Muscle of arm (tissue), 14 donors: ENCODE data around the gene DAZ2. TPM values are rescaled to one million over a fixed set of nuclear protein-coding genes. Genes with fewer than 3 reads are reported as not detected.
"Not testable (repeated sequence)": the region's sequence is repeated elsewhere in the genome, so short reads cannot be mapped to it uniquely, and the experiment has no call there.

ENCODE experiments used
- DNase-seq: peaks from one replicate; pipeline ENCODE4 v3.0.0-alpha.2; 2013
- long read RNA-seq, 11 donors: transcript quantifications; one replicate each; lab custom pipeline, GENCODE V29; 2026
- polyA plus RNA-seq, 12 donors: library from polyadenylated mRNA; unstranded; fragments of 120-200 nt; gene quantifications; one replicate each; pipeline ENCODE4 v1.2.1, GENCODE V29; 2013; ENCODE audit not compliant: insufficient read length in 12 of 12

DAZ2 gene, protein sequence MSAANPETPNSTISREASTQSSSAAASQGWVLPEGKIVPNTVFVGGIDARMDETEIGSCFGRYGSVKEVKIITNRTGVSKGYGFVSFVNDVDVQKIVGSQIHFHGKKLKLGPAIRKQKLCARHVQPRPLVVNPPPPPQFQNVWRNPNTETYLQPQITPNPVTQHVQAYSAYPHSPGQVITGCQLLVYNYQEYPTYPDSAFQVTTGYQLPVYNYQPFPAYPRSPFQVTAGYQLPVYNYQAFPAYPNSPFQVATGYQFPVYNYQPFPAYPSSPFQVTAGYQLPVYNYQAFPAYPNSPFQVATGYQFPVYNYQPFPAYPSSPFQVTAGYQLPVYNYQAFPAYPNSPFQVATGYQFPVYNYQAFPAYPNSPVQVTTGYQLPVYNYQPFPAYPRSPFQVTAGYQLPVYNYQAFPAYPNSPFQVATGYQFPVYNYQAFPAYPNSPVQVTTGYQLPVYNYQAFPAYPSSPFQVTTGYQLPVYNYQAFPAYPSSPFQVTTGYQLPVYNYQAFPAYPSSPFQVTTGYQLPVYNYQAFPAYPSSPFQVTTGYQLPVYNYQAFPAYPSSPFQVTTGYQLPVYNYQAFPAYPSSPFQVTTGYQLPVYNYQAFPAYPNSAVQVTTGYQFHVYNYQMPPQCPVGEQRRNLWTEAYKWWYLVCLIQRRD
- not detected for polyA plus RNA-seq
- long read RNA-seq, donor 1, result 0 reads
- long read RNA-seq, donor 2, result 0 reads
- long read RNA-seq, donor 3, result 0 reads
- long read RNA-seq, donor 4, result 0 reads
- long read RNA-seq, donor 5, result 0 reads
- long read RNA-seq, donor 6, result 0 reads
- long read RNA-seq, donor 7, result 0 reads
- long read RNA-seq, donor 8, result 0 reads
- long read RNA-seq, donor 9, result 0 reads
- long read RNA-seq, donor 10, result 0 reads
- long read RNA-seq, donor 11, result 0 reads

DNA sequence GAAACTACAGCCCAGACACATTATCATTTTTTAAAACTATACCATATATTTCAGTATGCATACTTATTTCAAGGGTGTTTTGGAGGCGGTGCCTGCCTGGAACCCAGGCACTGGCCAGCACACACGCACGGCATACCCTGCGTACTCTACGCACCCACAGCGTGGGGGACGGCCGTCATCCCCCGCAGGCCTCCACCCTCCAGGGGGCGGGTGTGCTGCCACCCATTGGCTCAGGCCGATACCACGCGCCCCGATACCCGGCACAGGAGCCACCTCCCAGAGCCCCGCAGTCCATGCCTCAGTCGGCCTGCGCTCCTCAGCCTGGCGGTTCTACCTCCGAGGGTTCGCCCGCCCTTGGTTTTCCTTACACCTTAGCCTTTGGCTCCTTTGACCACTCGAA is at the start of gene DAZ2:
DAZ2 (plus strand) TSS at position 301 of the 400 bp plus-strand sequence. CDS start 208 bp downstream, outside the sequence.
- not testable (repeated sequence) for DNase-seq

- DNase-seq, result not testable (repeated sequence)
Observed at GRCh38 chrY:23198908-23199307, 20.4 kb upstream of the DAZ2 start, which contains the start of gene DAZ1. Gene DAZ1 (minus strand): TSS chrY:23199008. CDS start chrY:23198800, 208 bp downstream.

DNA sequence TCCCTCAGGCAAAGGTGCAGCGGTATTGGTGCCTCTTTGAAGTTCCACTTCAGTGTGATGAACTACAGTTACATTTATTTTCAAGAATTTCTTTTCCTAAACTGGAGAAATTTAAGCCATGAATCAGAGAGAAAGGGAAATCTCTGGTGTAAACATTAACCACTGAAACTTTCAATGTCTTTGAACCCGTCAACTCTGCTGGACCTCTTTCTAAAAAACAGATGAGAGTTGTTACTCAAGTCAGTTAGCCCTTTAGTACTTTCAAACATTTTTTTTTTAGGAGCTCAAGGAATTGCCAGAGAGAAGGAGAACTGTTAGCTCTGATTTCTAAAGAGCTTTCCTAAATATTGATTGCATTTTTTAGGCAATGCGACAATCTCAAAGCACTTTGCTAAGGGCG is 11.9 kb upstream of the DAZ2 start:
- DNase-seq, result not testable (repeated sequence)

DNA sequence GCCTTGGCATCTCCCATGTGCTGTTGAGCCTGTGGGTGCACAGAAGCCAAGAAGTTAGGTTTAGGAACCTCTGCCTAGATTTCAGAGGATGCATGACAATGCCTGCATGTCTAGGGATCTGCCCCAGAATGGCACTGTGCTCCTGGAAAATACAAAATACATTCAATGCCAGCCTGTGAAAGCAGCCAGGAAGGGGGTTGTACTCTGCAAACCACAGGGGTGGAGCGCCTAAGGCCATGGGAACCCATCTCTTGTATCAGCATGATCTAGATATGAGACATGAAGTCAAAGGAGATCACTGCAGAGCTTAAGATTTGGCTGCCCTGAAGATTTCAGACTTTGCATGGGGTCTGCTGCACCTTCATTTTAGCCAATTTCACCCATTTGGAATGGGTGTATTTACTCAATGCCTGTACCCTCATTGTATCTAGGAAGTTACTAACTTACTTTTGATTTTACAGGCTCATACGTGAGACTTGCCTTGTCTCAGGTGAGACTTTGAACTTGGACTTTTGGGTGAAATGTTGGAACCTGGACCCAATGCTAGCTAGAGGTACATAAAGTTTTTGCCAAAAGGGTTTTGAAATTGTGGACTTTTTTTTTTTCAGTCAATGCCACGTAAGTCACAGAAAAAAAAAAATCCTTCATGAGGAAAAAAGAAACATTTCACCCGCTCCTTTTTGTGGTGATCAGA is 9.4 kb upstream of the DAZ2 start:
- not testable (repeated sequence) for DNase-seq

DNA sequence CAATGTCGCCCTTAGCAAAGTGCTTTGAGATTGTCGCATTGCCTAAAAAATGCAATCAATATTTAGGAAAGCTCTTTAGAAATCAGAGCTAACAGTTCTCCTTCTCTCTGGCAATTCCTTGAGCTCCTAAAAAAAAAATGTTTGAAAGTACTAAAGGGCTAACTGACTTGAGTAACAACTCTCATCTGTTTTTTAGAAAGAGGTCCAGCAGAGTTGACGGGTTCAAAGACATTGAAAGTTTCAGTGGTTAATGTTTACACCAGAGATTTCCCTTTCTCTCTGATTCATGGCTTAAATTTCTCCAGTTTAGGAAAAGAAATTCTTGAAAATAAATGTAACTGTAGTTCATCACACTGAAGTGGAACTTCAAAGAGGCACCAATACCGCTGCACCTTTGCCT is 8.7 kb upstream of the DAZ2 start:
- not testable (repeated sequence) for DNase-seq

Other genes with a start within 250 kb of the DAZ2 start
- not detected for gene BPY2, start 235.3 kb upstream of the DAZ2 start, polyA plus RNA-seq
- not detected for gene DAZ1, start 20.5 kb upstream of the DAZ2 start, polyA plus RNA-seq